ENCODE results near the gene RDH5.

The RDH5 gene

GRCh38 chr12:55720071-55720564 lies at the start of gene RDH5:
RDH5 (plus strand) TSS chr12:55720393; CDS start chr12:55721185, 792 bp downstream.
- DNase-seq (ENCODE audit: low read depth), result no peak

GRCh38 chr12:55671746-55672145 lies 48.4 kb upstream of the RDH5 start:
- DNase-seq (ENCODE audit: low read depth), result no peak

GRCh38 chr12:55673638-55674037 lies 46.6 kb upstream of the RDH5 start:
- DNase-seq (ENCODE audit: low read depth), result no peak

GRCh38 chr12:55675666-55676065 lies 44.5 kb upstream of the RDH5 start:
- DNase-seq (ENCODE audit: low read depth), result no peak

GRCh38 chr12:55676707-55677106 lies 43.5 kb upstream of the RDH5 start:
- no peak for DNase-seq (ENCODE audit: low read depth)

- no peak for DNase-seq (ENCODE audit: low read depth)
These were observed 40.5 kb upstream of the RDH5 start for GRCh38 chr12:55679691-55680090.

GRCh38 chr12:55681142-55682077 lies 38.8 kb upstream of the RDH5 start:
- DNase-seq (ENCODE audit: low read depth), result no peak

GRCh38 chr12:55682087-55682796 lies 38.0 kb upstream of the RDH5 start:
- DNase-seq (ENCODE audit: low read depth), result no peak

GRCh38 chr12:55683676-55684075 lies 36.5 kb upstream of the RDH5 start:
- DNase-seq (ENCODE audit: low read depth), result no peak

- no peak for DNase-seq (ENCODE audit: low read depth)
These were observed 35.3 kb upstream of the RDH5 start for GRCh38 chr12:55684761-55685370.

- no peak for DNase-seq (ENCODE audit: low read depth)
These were observed 34.5 kb upstream of the RDH5 start for GRCh38 chr12:55685671-55686070.

- no peak for DNase-seq (ENCODE audit: low read depth)
These were observed 33.7 kb upstream of the RDH5 start for GRCh38 chr12:55686366-55687010.

- DNase-seq (ENCODE audit: low read depth), result no peak
These were observed 32.4 kb upstream of the RDH5 start for GRCh38 chr12:55687746-55688145.

- DNase-seq (ENCODE audit: low read depth), result no peak
These were observed 31.2 kb upstream of the RDH5 start for GRCh38 chr12:55688716-55689655.

- no peak for DNase-seq (ENCODE audit: low read depth)
These were observed 27.4 kb upstream of the RDH5 start for GRCh38 chr12:55692631-55693322.

- DNase-seq (ENCODE audit: low read depth), result no peak
These were observed 26.6 kb upstream of the RDH5 start for GRCh38 chr12:55693323-55694187.

- no peak for DNase-seq (ENCODE audit: low read depth)
These were observed 26.0 kb upstream of the RDH5 start for GRCh38 chr12:55694188-55694515.

GRCh38 chr12:55694651-55695050 lies 25.5 kb upstream of the RDH5 start:
- no peak for DNase-seq (ENCODE audit: low read depth)

GRCh38 chr12:55695349-55695748 lies 24.8 kb upstream of the RDH5 start:
- no peak for DNase-seq (ENCODE audit: low read depth)
